NCI-H1048 (cell line): Measurements from ENCODE around the gene ST6GAL2.

Experiments used
- DNase-seq: peaks from one replicate; lab custom pipeline; 2025; lab: John Stamatoyannopoulos, UW

ST6GAL2 gene

GRCh38 chr2:106885971-106886915 lies at the start of gene ST6GAL2:
Gene ST6GAL2, minus strand, starts transcription at chr2:106886167. Its CDS starts 42,190 bp downstream, at chr2:106843977.
- no peak for DNase-seq

GRCh38 chr2:106932644-106933043 lies 46.7 kb upstream of the ST6GAL2 start:
- no peak for DNase-seq

- DNase-seq: no peak
Measured at GRCh38 chr2:106931717-106932335, 45.9 kb upstream of the ST6GAL2 start.

GRCh38 chr2:106921451-106921850 lies 35.5 kb upstream of the ST6GAL2 start:
- no peak for DNase-seq

- DNase-seq: no peak
Measured at GRCh38 chr2:106919012-106919411, 33.0 kb upstream of the ST6GAL2 start.

- no peak for DNase-seq
Measured at GRCh38 chr2:106904242-106904641, 18.3 kb upstream of the ST6GAL2 start.

GRCh38 chr2:106899786-106900530 lies 14.0 kb upstream of the ST6GAL2 start:
- DNase-seq: no peak

GRCh38 chr2:106894545-106894944 lies 8.6 kb upstream of the ST6GAL2 start:
- no peak for DNase-seq

- DNase-seq: no peak
Measured at GRCh38 chr2:106892048-106892447, 6.1 kb upstream of the ST6GAL2 start.

- no peak for DNase-seq
Measured at GRCh38 chr2:106890606-106891005, 4.6 kb upstream of the ST6GAL2 start.

- DNase-seq: peak; percentile 72
Measured at GRCh38 chr2:106886916-106887758, 1.2 kb upstream of the ST6GAL2 start.

- no peak for DNase-seq
Measured at GRCh38 chr2:106885329-106885728, 638 bp downstream of the ST6GAL2 start.

GRCh38 chr2:106882673-106883072 lies 3.3 kb downstream of the ST6GAL2 start:
- DNase-seq: no peak

GRCh38 chr2:106878206-106878605 lies 7.8 kb downstream of the ST6GAL2 start:
- DNase-seq: no peak

- DNase-seq: no peak
Measured at GRCh38 chr2:106876699-106877098, 9.3 kb downstream of the ST6GAL2 start.

- no peak for DNase-seq
Measured at GRCh38 chr2:106869512-106870275, 16.3 kb downstream of the ST6GAL2 start.

GRCh38 chr2:106868275-106868674 lies 17.7 kb downstream of the ST6GAL2 start:
- no peak for DNase-seq

GRCh38 chr2:106867196-106867953 lies 18.6 kb downstream of the ST6GAL2 start:
- DNase-seq: no peak

GRCh38 chr2:106866641-106867040 lies 19.3 kb downstream of the ST6GAL2 start:
- DNase-seq: no peak

- no peak for DNase-seq
Measured at GRCh38 chr2:106864051-106864450, 21.9 kb downstream of the ST6GAL2 start.
